GM19372 (cell line): ENCODE results near the gene R3HCC1L.

Experiments
- ATAC-seq: cut with Tn5 transposase; IDR thresholded peaks from one replicate; pipeline ENCODE4 v1.9.1; 2021; ENCODE audit warnings: mild to moderate bottlenecking, low read depth, moderate library complexity; ENCODE audit not compliant: unreplicated experiment

The R3HCC1L gene

DNA sequence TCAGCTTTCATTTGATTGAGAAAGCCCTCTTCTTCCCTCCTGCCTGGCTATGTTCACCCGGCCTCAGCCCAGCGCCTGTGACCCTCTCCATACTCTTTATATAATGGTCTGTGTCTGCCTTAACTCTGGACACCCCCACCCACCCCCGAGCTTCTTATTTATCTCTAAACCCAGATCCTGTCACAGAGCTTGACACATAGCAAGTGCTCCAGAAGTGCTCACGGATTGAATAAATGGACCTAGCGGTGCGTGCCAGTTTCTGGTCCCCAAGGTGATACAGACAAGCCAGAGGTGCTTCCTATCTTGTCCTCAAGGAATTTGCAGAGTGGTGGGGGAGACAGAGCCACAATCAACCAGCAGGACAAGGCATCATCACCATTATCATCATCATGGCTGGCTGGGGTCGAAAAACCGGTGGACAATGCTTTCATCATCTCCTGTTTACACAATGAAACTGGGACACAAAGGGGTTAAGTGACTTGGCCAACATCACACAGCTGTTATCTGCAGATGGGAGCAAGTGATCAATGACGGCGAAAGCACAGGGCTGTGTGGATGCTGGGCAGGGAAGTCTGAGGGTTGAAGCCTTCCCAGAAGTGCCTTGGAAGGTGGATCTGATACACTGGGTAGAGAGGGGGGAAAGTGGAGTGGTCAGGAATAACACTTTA lies 135.8 kb downstream of the R3HCC1L start:
- ATAC-seq = no peak

DNA sequence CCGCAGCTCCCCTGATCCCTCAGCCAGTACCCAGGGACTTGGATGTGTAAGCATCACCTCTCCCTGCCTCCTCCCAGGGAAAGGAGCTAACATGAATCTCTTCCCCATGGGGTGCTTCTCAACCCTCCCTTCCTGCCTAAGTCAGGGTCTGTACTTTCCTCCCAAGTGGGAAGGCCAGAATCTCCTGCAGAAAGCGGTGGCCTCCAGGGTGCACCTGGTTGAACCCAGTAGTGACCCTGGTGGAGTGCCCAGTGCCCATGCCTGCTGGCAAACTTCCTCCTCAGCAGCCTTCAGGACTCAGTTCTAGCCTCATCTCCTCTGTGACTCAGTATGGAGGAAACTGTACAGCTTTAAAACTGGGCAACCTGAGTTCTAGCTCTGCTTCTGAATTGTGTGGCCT lies 136.3 kb downstream of the R3HCC1L start:
- no peak for ATAC-seq

DNA sequence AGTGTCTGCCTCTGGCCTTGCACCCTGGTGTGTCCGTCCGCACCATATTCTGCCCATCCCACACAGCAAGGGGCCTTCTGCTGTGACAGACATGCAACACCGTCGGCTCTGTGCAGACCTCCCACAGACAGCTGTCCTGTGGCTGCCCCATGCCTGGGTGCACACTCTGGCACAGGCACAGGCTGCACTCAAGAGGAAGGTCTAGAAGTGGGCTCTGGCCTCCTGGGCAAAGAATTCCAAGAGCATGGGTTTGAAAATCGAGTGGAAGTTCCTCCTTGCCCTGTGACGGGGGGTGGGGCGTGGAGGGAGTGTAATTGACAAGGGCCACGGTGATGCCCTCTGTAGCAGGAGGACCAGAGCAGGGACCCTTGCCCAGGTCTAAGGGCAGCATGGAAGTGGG lies 137.8 kb downstream of the R3HCC1L start:
- ATAC-seq = no peak

DNA sequence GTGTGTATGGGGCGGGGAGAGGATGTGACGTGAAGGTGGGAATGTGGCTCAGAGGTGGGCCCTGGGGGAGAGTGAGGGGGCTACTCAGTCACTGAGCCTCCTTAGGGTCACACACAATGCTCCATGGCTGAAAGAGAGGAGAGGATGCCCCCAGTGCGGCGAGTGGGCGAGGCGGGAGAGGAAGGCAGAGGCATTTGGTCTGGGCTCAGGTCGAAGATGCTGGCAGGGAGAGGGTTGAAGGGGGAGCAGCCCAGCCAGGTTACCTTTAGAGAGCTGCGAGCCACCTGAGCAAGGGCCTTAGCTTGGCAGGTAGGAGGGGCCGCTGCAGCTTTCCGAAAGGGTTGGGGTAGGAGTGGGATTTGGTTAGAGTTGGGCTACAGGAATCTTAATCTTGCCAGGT lies 138.2 kb downstream of the R3HCC1L start:
- ATAC-seq = no peak

DNA sequence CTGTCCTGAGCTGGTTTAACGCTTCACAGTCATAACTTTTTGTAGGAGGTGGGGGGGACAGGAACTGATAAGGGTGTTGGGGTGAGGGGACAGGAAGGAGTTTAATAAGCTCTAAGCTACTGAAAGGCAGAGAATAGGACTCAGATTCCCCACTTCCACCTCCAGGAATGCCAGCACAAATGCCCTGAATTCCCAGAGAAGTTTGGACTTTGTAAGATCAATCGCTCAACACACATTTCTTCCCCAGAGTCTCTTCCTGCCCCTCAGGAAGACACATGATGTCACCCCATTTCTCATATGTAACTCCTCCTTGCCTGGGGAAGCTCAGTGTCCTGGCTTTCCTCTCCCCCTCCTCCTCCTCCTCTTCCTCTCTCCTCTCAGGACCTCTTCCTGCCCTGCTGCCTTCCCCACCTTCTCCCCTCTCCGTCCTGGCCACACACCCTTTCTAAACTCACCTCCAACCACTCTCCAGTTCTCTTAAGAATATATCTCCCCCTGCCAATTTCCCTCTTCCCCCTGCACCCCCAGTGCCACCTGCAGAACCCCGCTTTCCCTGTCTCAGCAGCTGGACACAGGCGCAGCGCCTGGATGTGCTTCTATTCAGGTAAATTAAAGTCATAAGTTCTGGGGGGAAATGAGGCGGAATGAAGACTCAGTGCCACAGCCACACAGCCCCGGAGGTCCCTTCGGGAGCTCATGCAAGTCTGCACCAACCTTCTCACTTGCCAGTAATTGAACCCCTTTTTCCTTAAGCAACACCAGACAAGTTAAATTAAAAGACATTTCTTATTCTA lies 138.8 kb downstream of the R3HCC1L start:
- ATAC-seq = no peak

DNA sequence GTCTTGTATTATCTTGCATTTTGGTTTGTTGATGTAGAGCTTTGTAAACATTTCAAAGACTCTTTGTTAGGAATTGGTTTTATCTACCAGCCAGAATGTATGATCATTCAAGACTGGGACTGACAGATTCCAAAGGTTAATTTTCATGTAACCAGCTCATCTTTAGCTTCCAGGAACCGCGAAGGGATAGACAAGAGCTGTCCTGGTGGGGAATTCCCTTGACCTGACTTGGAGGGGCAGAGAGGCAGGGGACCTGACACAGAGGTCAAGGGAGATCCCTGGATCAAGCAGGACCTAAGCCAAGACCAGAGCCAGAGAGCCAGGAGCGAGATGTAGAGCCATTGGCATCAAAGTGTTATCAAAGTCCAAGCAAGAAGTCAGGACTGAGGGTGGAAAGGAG lies 140.1 kb downstream of the R3HCC1L start:
- ATAC-seq = no peak

DNA sequence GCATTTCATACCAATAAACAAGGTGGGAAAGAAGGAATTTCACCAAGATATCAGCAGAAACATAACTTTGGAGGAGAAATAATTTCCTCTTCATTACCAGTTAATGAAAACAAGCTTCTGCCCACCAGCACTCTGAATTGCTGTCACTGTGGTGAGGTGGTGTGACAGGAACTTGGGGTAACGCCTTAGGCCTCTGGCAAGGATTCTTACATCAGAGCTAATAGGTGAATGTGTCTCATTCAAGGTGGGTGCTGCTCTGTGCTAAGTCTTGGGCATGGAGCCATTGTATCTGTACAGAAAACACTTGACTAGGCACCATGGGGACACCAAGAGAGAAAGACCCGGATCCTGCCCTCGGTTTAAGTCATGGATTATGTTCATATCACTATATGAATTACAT lies 141.9 kb downstream of the R3HCC1L start:
- ATAC-seq = no peak

DNA sequence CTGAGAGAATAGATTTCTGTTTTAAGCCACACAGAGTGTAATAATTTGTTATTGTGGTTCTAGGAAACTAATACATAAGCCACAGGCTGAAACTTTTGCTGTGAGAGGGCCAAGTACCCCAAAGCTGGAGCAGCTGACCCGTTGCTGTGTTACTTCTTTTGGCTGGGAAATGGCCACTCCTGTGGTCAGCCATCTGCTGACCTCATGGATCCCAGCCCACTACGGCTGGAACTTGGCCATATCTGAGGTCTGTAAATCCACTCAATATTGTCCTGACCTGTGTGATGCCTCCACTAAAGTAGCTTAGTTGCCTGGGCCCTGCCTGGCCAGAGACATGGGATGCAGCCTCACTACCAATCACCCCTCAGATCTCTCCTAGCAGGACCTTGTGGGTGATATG lies 151.0 kb downstream of the R3HCC1L start:
- no peak for ATAC-seq

DNA sequence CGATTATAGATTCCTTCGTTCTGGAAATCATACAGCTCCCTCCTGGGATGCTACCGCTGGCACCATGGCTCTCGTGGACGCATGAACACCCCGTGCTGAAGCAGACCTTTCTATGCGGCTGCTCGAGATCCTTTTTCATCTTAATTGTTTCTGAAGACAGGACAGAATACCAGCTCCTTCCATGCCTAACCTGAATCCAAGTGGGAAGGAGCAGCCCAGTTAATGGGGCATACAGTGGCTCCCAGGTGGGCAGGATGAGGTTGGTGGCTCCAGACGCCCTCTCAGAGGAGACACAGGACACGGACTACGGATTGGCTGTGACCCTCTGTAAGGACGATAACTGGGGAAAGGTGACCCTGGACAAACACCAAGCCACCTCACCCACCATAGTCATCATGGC lies 152.0 kb downstream of the R3HCC1L start:
- ATAC-seq = no peak

DNA sequence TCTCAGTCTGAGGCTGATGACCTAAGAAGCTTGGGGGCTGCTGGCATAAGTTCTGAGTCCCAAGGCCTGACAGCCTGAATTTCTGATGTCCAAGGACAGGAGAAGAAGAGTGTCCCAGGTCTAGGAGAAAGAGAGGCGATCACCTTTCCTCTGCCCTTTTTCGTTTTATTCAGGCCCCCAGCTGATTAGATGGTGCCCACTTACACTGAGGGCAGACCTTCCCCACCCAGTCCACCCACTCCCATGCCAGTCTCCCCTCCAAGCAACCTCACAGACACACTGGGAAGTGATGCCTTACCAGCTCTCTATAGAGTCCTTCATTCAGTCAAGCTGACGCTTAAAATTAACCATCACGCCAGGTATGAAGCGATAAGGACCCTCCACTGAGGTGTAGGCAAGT lies 152.9 kb downstream of the R3HCC1L start:
- ATAC-seq = no peak

DNA sequence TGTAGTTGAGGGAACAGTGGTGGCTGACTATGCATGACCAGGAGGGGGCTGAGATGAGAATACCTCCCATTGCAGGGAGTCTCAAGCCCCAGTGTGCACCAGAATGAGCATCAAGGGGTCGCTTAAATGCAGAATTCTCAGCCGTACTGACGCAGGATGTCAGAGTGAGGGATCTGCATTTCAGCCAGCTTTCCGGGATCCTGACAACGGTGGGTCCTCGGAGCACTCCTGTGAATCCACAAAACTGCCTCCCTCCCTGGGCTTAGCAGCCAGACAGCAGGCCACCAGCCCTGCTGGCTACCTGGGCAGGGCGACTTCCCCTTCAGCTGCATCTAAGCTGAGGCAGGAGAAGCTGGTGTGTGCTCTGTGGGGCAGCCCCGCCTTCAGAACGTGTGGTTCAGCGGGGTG lies 155.3 kb downstream of the R3HCC1L start:
- ATAC-seq = no peak

DNA sequence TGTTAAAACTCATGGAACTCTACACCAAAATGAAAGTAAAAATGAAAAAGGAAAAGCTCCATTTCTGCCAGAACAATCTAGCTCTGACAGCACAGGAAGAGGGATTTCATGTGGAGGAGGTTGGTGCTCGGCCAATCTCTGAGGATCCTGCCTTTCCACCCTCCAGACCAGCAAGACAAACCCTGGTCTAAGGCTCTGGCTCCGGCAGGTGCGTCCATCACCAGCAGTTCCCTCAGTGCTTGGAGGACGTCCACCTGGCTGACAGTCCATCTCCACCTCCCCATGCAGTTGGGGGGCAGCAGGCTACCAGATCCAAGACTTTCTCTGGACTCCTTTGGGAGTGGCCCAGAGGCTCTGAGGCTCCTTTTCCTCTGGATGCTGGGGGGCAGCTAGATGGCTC lies 158.5 kb downstream of the R3HCC1L start:
- no peak for ATAC-seq

DNA sequence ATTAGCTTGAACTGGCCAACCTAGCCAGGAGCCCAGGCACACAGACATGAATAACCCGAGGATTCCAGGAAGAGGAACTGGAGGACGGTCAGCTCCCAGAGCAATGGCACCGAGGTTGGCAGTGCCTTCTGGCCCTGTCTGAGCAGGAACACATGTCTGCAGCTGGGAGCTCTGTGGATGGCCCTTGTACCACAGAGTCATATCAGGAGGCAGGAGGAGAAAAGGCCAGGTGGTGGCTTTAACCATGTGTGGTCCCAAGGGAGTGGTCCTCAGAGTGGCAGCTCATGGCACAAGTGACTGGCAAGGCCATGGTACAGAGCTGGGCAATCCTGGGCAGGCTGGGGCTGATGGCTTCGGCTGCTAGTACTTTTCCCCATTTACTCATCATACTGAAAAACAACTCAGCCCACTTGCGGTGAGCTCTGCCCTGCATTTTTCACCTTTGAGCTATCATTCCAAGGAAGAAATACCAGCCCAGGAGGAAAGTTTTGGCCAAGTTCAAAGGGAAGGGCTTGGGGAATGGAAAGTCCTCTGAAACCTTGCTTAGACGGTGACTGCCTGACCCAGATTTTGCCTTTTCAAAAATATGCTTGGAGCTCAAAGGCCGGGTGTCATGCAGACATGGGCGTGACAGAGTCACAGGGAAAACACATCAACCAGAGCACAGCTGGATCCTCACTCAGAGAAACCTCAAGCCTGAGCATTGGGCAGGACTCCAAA lies 159.3 kb downstream of the R3HCC1L start:
- no peak for ATAC-seq

DNA sequence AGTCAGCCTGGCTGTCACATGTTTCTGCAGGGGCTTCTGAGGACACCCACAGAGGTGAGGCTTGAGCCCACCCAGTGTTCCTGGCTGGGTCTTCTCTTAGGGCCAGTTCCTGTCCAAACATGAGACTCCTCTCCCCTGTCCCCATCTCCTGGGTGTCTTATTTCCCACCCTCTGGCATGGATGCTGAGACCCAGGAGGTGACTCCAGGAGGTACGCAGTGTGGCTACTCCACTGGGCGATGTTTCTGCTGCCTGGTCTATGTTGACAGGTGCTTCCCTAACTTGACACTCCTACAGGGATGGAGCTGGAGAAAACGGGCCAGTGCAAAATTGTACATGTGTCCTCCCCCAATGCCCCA lies 159.8 kb downstream of the R3HCC1L start:
- ATAC-seq = no peak
